ENCODE data around the gene ANO2. TPM values are rescaled to one million over a fixed set of nuclear protein-coding genes. Genes with fewer than 3 reads are reported as not detected.

Gene ANO2
- polyA plus RNA-seq, 2 donors: 1.3 to 1.4 TPM

DNA sequence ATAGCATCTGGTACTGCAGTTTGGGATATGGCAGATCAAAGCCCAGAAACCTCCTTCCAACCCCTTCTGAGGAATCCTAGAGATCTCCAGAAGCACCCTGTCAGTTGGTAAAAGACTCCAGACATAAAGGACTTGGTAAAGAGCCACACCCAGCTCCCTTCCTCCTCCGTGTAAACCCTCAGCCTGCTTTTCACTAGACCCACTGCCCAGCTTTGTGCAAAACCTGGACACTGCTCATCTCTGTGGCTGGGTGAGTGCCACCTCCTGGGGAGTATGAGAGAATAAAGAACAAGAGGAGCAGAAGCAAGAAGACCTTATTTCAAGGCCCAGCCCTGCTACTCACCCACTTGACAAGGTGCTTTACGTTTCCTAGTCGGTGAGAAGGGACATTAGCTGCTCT, 33.0 kb downstream of the ANO2 start:
- H3K4me3 ChIP-seq (ENCODE audit: low read depth in 1 of 2, low read length in 2 of 2): no peak overlapping the region
- H3K27me3 ChIP-seq (ENCODE audit: control insufficient read depth in 1 of 2, insufficient read depth in 2 of 2, low read length in 2 of 2): peaks cover 0 to 3% of the 10 kb centered on the region in 2 donors
- no peaks in the 10 kb centered on the region for H3K9me3 ChIP-seq (ENCODE audit: control insufficient read depth in 2 of 2, insufficient read depth in 1 of 2, low read depth in 1 of 2, low read length in 1 of 2)
- WGBS, 2 donors: 62 to 68% methylated on average over 3 of the region's 3 CpGs
- no peak overlapping the region for H3K27ac ChIP-seq (ENCODE audit: low read depth in 2 of 2, low read length in 1 of 2)
- peaks cover 0 to 3% of the 10 kb centered on the region in 2 donors for H3K4me1 ChIP-seq (ENCODE audit: control insufficient read depth in 2 of 2, insufficient read depth in 2 of 2, low read length in 1 of 2)
- H3K36me3 ChIP-seq (ENCODE audit: control insufficient read depth in 2 of 2, insufficient read depth in 2 of 2, low read length in 1 of 2): no peaks in the 10 kb centered on the region

DNA sequence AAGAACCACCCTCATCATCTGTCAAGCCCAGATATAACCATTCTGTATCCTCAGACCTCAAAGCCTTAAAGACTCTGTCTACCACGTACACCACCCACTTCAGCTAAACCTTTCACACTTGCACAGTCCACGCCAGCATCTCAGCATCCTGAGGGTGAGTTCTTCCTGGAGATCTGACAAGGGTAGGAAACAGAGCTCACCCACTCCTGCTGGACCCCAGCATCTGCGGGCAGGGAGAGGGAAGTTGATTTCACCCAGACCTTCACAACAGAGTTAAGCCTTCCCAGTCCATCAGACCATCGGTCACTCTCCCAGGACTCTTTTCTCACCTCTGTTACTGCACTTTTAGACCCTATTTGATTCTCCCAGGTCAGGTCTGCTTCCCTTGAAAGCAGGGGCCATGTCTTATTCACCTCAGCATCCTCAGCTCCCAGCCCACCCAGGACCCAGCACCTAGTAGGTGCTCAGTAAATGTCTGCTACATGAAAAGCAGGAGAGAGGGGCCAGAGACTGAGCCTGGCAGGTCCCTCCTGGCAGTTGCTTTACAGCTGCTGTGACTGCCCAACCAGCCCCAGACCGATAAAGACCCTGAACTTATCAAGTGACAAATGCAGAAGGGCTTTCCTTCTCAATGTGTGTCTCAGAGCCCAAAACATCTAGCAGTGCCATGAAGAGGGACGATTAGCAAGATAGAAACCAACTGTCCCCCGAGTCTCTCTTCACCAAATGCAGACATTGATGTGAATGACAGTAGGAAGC, 34.1 kb downstream of the ANO2 start:
- no peaks in the 10 kb centered on the region for H3K9me3 ChIP-seq (ENCODE audit: control insufficient read depth in 2 of 2, insufficient read depth in 1 of 2, low read depth in 1 of 2, low read length in 1 of 2)
- peaks cover 0 to 3% of the 10 kb centered on the region in 2 donors for H3K4me1 ChIP-seq (ENCODE audit: control insufficient read depth in 2 of 2, insufficient read depth in 2 of 2, low read length in 1 of 2)
- no peak overlapping the region for H3K4me3 ChIP-seq (ENCODE audit: low read depth in 1 of 2, low read length in 2 of 2)
- H3K27ac ChIP-seq (ENCODE audit: low read depth in 2 of 2, low read length in 1 of 2): no peak overlapping the region
- no peaks in the 10 kb centered on the region for H3K36me3 ChIP-seq (ENCODE audit: control insufficient read depth in 2 of 2, insufficient read depth in 2 of 2, low read length in 1 of 2)
- 80 to 83% methylated on average over 7 of the region's 7 CpGs for WGBS, 2 donors
- H3K27me3 ChIP-seq (ENCODE audit: control insufficient read depth in 1 of 2, insufficient read depth in 2 of 2, low read length in 2 of 2): peaks cover 0 to 3% of the 10 kb centered on the region in 2 donors

DNA sequence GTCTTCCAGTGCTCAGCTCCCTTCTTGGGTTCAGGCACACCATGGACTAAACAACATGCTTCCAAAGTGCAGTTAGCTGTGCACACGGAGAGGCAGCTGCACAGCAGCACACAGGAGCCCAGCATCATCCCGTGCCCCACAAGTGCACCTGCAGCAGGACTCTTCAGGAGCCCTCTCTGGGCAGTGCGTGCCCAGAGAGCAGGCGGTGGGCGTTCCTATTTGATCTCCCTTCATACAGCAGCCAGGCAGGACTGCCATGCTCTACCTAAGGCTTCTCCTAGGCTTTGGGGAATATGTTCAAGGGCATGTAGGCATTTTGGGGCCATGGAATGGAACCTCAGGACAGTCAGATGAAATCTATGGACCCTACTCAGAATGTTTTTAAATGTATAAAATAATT, 35.5 kb downstream of the ANO2 start:
- Histone ChIP-seq H3K27ac (ENCODE audit: low read depth in 2 of 2, low read length in 1 of 2) (no peak overlapping the region), H3K9me3 (ENCODE audit: control insufficient read depth in 2 of 2, insufficient read depth in 1 of 2, low read depth in 1 of 2, low read length in 1 of 2) (no peaks in the 10 kb centered on the region), H3K4me3 (ENCODE audit: low read depth in 1 of 2, low read length in 2 of 2) (no peak overlapping the region), H3K36me3 (ENCODE audit: control insufficient read depth in 2 of 2, insufficient read depth in 2 of 2, low read length in 1 of 2) (no peaks in the 10 kb centered on the region), H3K27me3 (ENCODE audit: control insufficient read depth in 1 of 2, insufficient read depth in 2 of 2, low read length in 2 of 2) (peaks cover 0 to 3% of the 10 kb centered on the region in 2 donors), H3K4me1 (ENCODE audit: control insufficient read depth in 2 of 2, insufficient read depth in 2 of 2, low read length in 1 of 2) (peaks cover 0 to 3% of the 10 kb centered on the region in 2 donors)
- 70 to 84% methylated on average over 5 of the region's 5 CpGs for WGBS, 2 donors

DNA sequence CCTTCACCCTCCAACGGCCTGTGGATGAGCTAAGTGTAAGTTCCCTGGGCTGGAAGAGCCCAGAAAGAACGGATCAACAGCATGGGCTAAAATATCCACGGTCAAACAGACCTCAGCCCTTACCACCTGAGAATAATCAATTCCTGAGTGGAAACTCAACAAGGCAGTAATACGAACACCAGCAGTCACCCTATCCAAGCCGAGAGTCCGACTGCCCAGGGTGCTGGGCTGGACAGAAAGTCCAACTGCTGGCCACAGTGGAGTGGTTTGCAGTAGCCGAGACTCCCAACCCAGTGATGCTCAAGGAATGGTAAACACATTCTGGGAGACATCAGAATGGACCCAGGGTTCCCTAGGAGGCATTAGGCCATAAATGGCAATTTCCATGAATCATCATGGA, 36.8 kb downstream of the ANO2 start:
- Histone ChIP-seq H3K4me1 (ENCODE audit: control insufficient read depth in 2 of 2, insufficient read depth in 2 of 2, low read length in 1 of 2) (peaks cover 0 to 3% of the 10 kb centered on the region in 2 donors), H3K27ac (ENCODE audit: low read depth in 2 of 2, low read length in 1 of 2) (no peak overlapping the region), H3K4me3 (ENCODE audit: low read depth in 1 of 2, low read length in 2 of 2) (no peak overlapping the region), H3K9me3 (ENCODE audit: control insufficient read depth in 2 of 2, insufficient read depth in 1 of 2, low read depth in 1 of 2, low read length in 1 of 2) (no peaks in the 10 kb centered on the region), H3K27me3 (ENCODE audit: control insufficient read depth in 1 of 2, insufficient read depth in 2 of 2, low read length in 2 of 2) (peaks cover 0 to 3% of the 10 kb centered on the region in 2 donors), H3K36me3 (ENCODE audit: control insufficient read depth in 2 of 2, insufficient read depth in 2 of 2, low read length in 1 of 2) (no peaks in the 10 kb centered on the region)
- 84 to 91% methylated on average over 7 of the region's 7 CpGs for WGBS, 2 donors

DNA sequence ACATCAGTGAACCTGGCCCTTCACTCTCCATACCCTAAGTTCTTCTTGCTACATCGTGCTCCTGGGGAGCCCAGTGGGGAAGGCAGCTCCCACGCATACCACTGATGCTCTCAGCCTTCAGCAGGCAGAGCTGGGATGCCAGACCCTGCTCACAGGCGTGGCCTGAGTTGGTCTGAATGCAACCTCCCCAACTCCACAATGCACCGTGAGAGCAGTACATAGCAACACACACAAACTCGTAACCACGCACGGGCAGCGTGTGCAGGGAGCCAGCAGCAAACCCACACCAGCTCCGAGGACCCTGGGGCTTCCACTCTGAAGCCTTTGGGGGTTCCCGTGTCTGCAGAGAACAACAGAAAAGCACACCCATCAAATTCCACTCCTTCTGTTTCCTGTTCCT, 37.3 kb downstream of the ANO2 start:
- peaks cover 0 to 3% of the 10 kb centered on the region in 2 donors for H3K27me3 ChIP-seq (ENCODE audit: control insufficient read depth in 1 of 2, insufficient read depth in 2 of 2, low read length in 2 of 2)
- 73 to 74% methylated on average over 10 of the region's 10 CpGs for WGBS, 2 donors
- no peaks in the 10 kb centered on the region for H3K36me3 ChIP-seq (ENCODE audit: control insufficient read depth in 2 of 2, insufficient read depth in 2 of 2, low read length in 1 of 2)
- no peak overlapping the region for H3K27ac ChIP-seq (ENCODE audit: low read depth in 2 of 2, low read length in 1 of 2)
- H3K4me1 ChIP-seq (ENCODE audit: control insufficient read depth in 2 of 2, insufficient read depth in 2 of 2, low read length in 1 of 2): peaks cover 0 to 3% of the 10 kb centered on the region in 2 donors
- no peak overlapping the region for H3K4me3 ChIP-seq (ENCODE audit: low read depth in 1 of 2, low read length in 2 of 2)
- no peaks in the 10 kb centered on the region for H3K9me3 ChIP-seq (ENCODE audit: control insufficient read depth in 2 of 2, insufficient read depth in 1 of 2, low read depth in 1 of 2, low read length in 1 of 2)

DNA sequence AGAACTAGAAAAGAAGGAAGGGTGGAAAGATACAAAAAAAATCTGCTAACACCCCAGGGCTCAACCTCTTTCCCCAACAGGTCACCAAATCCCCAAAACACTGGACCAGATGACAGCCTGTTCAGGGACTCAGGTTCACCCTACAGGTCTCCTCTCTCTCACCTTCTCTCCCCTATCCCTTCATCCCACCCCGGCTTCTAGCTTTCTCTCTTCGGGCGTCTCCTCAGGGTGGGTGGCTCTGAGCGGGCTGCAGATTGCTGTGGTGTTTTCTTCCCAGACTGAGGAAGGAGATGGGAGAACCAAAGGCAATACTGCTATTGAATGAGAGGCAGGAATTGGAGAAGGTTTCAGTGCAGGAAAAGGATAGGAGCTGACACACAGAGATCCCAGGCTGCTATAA, 39.3 kb downstream of the ANO2 start:
- 93 to 96% methylated on average over 4 of the region's 4 CpGs for WGBS, 2 donors
- H3K27ac ChIP-seq (ENCODE audit: low read depth in 2 of 2, low read length in 1 of 2): no peak overlapping the region
- H3K27me3 ChIP-seq (ENCODE audit: control insufficient read depth in 1 of 2, insufficient read depth in 2 of 2, low read length in 2 of 2): peaks cover 0 to 3% of the 10 kb centered on the region in 2 donors

DNA sequence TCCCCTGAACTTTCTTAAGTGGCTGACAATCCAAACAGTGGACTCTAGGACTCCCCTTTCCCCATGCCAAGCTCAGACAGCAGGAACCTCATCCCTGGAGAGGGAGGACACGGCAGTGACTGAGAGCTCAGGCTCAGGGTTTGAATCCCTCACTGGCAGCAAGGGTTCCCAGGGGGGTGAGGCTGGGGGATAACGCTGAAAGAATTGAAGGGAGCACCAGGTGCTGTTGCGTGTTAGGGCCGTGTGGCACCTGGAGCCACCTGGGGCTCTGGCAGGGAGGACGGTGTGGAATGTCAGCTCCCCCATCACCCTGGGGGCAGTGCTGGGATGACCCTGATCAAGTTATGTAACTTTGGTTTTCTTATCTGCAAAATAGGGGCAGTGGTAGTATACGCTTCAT, 40.1 kb downstream of the ANO2 start:
- WGBS, 2 donors: 65 to 69% methylated on average over 6 of the region's 6 CpGs
- Histone ChIP-seq H3K9me3 (ENCODE audit: control insufficient read depth in 2 of 2, insufficient read depth in 1 of 2, low read depth in 1 of 2, low read length in 1 of 2) (no peaks in the 10 kb centered on the region), H3K4me1 (ENCODE audit: control insufficient read depth in 2 of 2, insufficient read depth in 2 of 2, low read length in 1 of 2) (peaks cover 0 to 3% of the 10 kb centered on the region in 2 donors), H3K36me3 (ENCODE audit: control insufficient read depth in 2 of 2, insufficient read depth in 2 of 2, low read length in 1 of 2) (no peaks in the 10 kb centered on the region), H3K4me3 (ENCODE audit: low read depth in 1 of 2, low read length in 2 of 2) (no peak overlapping the region), H3K27me3 (ENCODE audit: control insufficient read depth in 1 of 2, insufficient read depth in 2 of 2, low read length in 2 of 2) (peaks cover 0 to 3% of the 10 kb centered on the region in 2 donors), H3K27ac (ENCODE audit: low read depth in 2 of 2, low read length in 1 of 2) (no peak overlapping the region)

More for the DNA sequence above, 39.3 kb downstream of the ANO2 start:
- peaks cover 0 to 3% of the 10 kb centered on the region in 2 donors for H3K4me1 ChIP-seq (ENCODE audit: control insufficient read depth in 2 of 2, insufficient read depth in 2 of 2, low read length in 1 of 2)
- H3K4me3 ChIP-seq (ENCODE audit: low read depth in 1 of 2, low read length in 2 of 2): no peak overlapping the region
- H3K9me3 ChIP-seq (ENCODE audit: control insufficient read depth in 2 of 2, insufficient read depth in 1 of 2, low read depth in 1 of 2, low read length in 1 of 2): no peaks in the 10 kb centered on the region
- H3K36me3 ChIP-seq (ENCODE audit: control insufficient read depth in 2 of 2, insufficient read depth in 2 of 2, low read length in 1 of 2): no peaks in the 10 kb centered on the region

DNA sequence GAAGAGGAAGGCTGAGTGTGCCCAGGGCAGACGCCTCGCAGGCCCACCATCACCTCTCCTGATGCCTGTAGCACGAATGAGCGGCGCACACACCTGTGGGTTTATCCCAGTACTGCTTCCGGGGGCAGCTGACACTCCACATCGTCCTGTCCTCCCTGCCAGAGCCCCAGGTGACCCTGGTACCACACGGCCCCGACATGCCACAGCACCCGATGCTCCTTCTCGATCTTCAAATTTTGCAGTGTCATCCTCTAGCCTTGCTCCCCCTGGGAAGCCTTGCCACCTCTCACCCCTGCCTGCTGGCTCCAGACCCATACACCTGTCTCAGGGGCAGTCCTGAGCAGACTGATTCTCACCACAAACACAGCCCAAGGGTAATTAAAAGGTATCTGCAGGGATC, 40.6 kb downstream of the ANO2 start:
- WGBS, 2 donors: 71 to 87% methylated on average over 11 of the region's 11 CpGs
- H3K27ac ChIP-seq (ENCODE audit: low read depth in 2 of 2, low read length in 1 of 2): no peak overlapping the region
- peaks cover 2% of the 10 kb centered on the region in 2 donors for H3K27me3 ChIP-seq (ENCODE audit: control insufficient read depth in 1 of 2, insufficient read depth in 2 of 2, low read length in 2 of 2)
- H3K9me3 ChIP-seq (ENCODE audit: control insufficient read depth in 2 of 2, insufficient read depth in 1 of 2, low read depth in 1 of 2, low read length in 1 of 2): no peaks in the 10 kb centered on the region
- no peaks in the 10 kb centered on the region for H3K36me3 ChIP-seq (ENCODE audit: control insufficient read depth in 2 of 2, insufficient read depth in 2 of 2, low read length in 1 of 2)
- H3K4me3 ChIP-seq (ENCODE audit: low read depth in 1 of 2, low read length in 2 of 2): no peak overlapping the region
- peaks cover 0 to 3% of the 10 kb centered on the region in 2 donors for H3K4me1 ChIP-seq (ENCODE audit: control insufficient read depth in 2 of 2, insufficient read depth in 2 of 2, low read length in 1 of 2)

- 94 to 97% methylated on average over 2 of the region's 2 CpGs for WGBS, 2 donors
- H3K27me3 ChIP-seq (ENCODE audit: control insufficient read depth in 1 of 2, insufficient read depth in 2 of 2, low read length in 2 of 2): peaks cover 0 to 2% of the 10 kb centered on the region in 2 donors
- no peak overlapping the region for H3K4me3 ChIP-seq (ENCODE audit: low read depth in 1 of 2, low read length in 2 of 2)
- H3K36me3 ChIP-seq (ENCODE audit: control insufficient read depth in 2 of 2, insufficient read depth in 2 of 2, low read length in 1 of 2): no peaks in the 10 kb centered on the region
- no peaks in the 10 kb centered on the region for H3K9me3 ChIP-seq (ENCODE audit: control insufficient read depth in 2 of 2, insufficient read depth in 1 of 2, low read depth in 1 of 2, low read length in 1 of 2)
- no peak overlapping the region for H3K27ac ChIP-seq (ENCODE audit: low read depth in 2 of 2, low read length in 1 of 2)
- peaks cover 0 to 2% of the 10 kb centered on the region in 2 donors for H3K4me1 ChIP-seq (ENCODE audit: control insufficient read depth in 2 of 2, insufficient read depth in 2 of 2, low read length in 1 of 2)
These were observed 42.3 kb downstream of the ANO2 start for GRCh38 chr12:5902736-5903135.

DNA sequence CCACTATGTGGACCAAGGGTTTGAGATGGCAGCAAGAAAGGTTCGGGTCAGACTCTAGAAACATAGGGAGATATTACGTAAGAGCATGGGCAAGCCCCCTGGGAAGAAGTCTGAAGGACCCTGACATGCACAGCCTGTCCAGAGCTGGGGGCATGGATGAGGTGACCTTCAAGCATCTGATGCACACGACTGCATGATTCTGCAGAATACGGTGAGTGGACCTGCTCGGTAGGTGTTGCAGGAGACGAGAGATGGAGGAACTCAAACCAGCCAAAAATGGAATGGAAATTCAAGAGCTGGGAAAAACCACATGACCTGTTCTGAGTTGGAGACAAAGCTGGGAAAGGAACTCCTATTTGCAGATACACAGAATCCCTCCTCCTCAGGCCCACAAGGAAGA, 43.6 kb downstream of the ANO2 start:
- no peak overlapping the region for H3K4me3 ChIP-seq (ENCODE audit: low read depth in 1 of 2, low read length in 2 of 2)
- 89 to 93% methylated on average over 6 of the region's 6 CpGs for WGBS, 2 donors

More for the DNA sequence above, 43.6 kb downstream of the ANO2 start:
- H3K4me1 ChIP-seq (ENCODE audit: control insufficient read depth in 2 of 2, insufficient read depth in 2 of 2, low read length in 1 of 2): no peaks in the 10 kb centered on the region
- H3K27me3 ChIP-seq (ENCODE audit: control insufficient read depth in 1 of 2, insufficient read depth in 2 of 2, low read length in 2 of 2): peaks cover 2% of the 10 kb centered on the region in 2 donors
- H3K27ac ChIP-seq (ENCODE audit: low read depth in 2 of 2, low read length in 1 of 2): no peak overlapping the region
- no peaks in the 10 kb centered on the region for H3K36me3 ChIP-seq (ENCODE audit: control insufficient read depth in 2 of 2, insufficient read depth in 2 of 2, low read length in 1 of 2)
- H3K9me3 ChIP-seq (ENCODE audit: control insufficient read depth in 2 of 2, insufficient read depth in 1 of 2, low read depth in 1 of 2, low read length in 1 of 2): no peaks in the 10 kb centered on the region
